HG03066 (cell line): Measurements from ENCODE around the gene TPSAB1.

Experiments used
- ATAC-seq: cut with Tn5 transposase; IDR thresholded peaks from one replicate; pipeline ENCODE4 v1.9.1; 2021; ENCODE audit warnings: low read depth; ENCODE audit not compliant: unreplicated experiment

TPSAB1 gene

GRCh38 chr16:1209081-1209480 is 31.4 kb upstream of the TPSAB1 start:
- no peak for ATAC-seq

DNA sequence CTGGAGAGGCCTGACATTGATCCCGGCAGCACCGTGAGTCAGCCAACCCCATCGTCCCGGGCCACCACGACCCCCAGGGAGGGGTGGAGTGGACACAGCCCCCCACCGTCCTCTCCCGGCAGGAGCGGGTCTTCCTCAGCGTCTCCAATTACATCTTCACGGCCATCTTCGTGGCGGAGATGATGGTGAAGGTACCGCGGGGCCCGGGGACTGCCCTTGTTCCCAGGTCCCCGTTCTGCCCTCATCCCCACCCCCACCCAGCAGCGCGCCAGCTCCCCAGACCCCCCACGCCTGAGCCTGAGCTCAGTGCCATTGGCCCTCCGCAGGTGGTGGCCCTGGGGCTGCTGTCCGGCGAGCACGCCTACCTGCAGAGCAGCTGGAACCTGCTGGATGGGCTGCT is 30.0 kb upstream of the TPSAB1 start:
- ATAC-seq = no peak

GRCh38 chr16:1211451-1212268 is 28.8 kb upstream of the TPSAB1 start:
- no peak for ATAC-seq

GRCh38 chr16:1212616-1213194 is 27.8 kb upstream of the TPSAB1 start:
- ATAC-seq = no peak

DNA sequence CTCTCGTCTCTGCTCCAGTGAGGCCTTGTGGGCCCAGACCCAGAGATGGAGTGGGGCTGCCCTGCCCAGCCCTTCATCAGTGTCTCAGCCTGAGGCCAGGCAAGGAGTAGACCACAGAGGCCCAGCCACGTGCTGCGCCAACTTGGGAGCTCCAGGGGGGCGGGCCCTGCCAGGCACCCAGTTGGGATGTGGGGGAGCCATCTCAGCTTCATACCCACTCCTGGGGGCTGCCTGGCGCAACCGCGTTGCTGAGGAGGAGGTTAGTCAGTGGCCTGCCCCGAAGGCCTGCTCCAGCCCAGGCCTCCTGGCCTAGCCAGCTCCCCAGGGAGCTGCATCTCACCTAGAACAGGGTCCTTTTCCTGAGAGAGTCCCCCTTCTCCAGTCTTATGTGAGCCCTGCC is 27.3 kb upstream of the TPSAB1 start:
- no peak for ATAC-seq

DNA sequence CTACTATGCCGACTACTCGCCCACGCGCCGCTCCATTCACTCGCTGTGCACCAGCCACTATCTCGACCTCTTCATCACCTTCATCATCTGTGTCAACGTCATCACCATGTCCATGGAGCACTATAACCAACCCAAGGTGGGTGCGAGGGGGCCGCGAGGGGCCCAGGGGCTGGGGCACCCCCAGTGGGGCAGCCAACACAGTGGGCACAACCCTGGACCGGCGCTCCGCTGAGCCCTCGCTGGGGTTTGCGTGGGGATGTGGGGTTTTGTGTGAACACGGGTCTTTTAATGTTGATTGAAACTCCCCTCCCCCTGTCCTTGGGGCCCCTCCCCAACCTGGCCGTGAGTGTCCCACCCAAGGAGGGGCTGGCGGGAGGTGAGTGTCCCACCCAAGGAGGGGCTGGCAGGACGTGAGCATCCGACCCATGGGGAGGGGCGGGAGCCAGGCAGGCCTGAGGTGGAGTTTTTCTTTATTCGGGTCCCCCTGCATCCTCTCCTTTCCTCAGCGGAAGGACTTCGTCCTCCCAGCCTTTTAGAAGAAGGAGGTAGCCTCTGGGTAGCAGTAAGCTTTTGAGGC is 26.6 kb upstream of the TPSAB1 start:
- ATAC-seq = no peak

DNA sequence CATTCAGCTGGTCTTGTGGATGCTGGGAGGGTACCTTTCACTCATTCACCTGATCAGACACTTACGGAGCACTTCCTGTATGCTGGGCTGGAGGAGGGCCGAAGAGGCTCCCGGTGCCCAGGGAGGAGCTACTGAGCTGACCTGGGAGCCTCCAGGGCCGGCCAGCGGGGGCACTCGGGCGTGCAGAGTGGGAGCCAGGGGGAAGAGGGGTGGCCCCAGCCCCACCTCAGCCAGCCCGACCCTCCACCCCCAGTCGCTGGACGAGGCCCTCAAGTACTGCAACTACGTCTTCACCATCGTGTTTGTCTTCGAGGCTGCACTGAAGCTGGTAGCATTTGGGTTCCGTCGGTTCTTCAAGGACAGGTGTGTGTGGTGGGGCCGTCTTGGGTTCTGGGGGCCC is 25.8 kb upstream of the TPSAB1 start:
- ATAC-seq = no peak

DNA sequence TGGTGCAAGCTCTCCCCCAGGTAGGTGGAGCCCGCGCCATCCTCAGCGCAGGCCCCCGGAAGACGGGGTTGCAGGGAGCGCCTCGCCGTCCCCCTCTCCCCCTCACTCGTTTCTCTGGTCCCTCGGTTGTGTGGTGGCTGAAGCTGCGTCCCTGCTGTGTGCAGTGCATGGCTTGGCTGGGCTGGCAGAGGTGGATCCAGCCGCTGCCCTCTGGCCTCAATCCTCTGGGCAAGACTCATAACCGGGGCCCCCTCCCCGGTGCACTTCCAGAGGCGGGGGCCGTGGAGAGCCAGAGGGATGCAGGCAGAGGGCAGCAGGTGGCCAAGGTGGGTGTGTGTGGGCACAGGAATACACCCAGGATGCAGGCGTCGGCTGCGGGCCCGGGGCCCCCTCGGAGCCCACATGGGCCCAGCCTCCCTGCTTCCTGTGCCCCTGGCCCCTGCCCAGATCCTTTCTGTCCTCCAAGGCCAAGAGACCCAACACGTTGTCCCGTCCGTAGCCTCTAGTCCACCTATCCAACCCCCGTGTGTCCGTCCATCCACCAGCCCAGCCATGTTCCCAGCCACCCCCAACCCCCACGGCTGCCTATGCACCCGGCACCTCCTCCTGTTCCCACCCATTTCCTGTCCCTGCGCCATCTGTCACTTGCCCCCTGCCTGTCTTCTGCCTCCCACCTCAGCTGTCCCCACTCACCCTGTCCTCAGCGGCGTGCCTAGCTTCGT is 24.8 kb upstream of the TPSAB1 start:
- no peak for ATAC-seq

DNA sequence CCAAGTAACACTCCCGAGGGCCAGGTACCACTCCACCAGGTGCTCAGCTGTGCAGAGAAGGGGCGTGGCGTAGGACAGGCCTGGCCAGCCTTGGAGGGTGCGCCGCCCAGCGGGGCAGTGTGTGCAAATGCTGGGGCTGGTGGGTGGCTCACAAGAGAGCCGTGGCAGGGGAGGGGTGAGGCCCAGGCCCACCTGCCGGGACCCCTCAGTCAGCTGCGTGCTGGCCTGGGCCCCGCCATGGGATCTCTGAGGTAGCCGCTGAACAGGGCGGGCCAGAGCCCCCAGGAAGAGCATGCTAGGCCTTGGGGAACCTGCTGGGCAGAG is 24.2 kb upstream of the TPSAB1 start:
- ATAC-seq = no peak

DNA sequence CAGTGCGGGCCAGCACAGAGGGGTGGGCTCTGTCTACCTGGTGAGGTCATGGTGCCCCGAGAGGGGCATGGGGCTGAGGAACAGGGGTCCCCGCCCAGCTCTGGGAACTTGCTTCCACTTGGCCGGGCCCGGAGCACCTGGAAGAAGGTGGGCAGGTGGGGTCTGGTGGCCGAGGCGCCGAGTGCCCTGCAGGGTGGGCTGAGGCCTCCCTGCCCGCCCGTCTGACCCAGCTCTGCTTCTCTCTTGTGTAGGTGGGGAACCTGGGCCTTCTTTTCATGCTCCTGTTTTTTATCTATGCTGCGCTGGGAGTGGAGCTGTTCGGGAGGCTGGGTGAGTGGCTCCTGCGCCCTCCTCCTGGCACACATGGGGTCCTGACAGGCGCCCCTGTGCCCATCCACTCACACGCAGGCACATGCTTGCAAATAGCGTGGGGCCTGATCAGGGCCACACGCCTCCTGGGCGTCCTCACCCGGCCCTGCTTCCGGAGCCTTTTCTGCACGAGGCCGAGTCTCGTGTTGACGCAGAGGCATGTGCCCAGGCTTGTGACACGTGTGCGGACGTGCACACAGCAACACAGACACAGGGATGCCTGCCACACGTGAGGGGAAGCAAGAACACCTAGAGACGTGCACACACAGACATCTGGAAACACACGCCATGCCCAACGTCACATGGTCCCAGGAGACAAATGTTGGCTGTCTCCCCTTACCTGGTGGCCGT is 23.7 kb upstream of the TPSAB1 start:
- ATAC-seq = no peak

- no peak for ATAC-seq
Observed at GRCh38 chr16:1217526-1217925, 23.0 kb upstream of the TPSAB1 start.

DNA sequence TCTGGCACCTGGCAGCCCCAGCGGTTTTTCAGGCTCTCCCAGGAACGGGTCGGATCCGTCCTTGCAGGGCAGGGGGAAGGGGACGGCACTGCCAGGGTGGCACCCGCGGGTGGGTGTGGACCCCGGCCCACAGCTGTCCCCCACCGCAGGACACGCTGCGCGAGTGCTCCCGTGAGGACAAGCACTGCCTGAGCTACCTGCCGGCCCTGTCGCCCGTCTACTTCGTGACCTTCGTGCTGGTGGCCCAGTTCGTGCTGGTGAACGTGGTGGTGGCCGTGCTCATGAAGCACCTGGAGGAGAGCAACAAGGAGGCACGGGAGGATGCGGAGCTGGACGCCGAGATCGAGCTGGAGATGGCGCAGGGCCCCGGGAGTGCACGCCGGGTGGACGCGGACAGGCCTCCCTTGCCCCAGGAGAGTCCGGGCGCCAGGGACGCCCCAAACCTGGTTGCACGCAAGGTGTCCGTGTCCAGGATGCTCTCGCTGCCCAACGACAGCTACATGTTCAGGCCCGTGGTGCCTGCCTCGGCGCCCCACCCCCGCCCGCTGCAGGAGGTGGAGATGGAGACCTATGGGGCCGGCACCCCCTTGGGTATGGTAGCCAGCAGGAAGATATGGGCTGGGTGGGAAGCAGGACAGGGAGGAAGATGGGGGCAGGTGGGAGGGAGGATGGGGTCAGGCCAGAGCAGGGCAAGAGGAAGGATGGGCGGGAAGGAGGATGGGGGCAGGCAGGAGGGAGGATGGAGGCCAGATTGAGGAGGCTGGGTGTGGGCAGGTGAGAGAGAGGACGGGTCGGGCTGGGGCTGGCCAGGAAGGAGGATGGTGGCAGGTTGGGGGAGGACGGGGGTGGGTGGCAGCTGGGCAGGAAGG is 22.2 kb upstream of the TPSAB1 start:
- no peak for ATAC-seq

GRCh38 chr16:1218930-1219611 is 21.4 kb upstream of the TPSAB1 start:
- no peak for ATAC-seq

GRCh38 chr16:1220098-1220728 is 20.3 kb upstream of the TPSAB1 start:
- ATAC-seq = no peak

GRCh38 chr16:1220841-1221627 is 19.5 kb upstream of the TPSAB1 start:
- ATAC-seq = no peak

- no peak for ATAC-seq
Observed at GRCh38 chr16:1221628-1222552, 18.6 kb upstream of the TPSAB1 start.
